T-helper 1 cell treated with Interleukin-12 subunit alpha and Interleukin-12 subunit beta and Interleukin-4 antibody, amounts not matched to agents 30 ng/mL and 1 ng/mL, for 36 hours (primary cell): Measurements from ENCODE around the gene PBXIP1. TPM values are rescaled to one million over a fixed set of nuclear protein-coding genes. Genes with fewer than 3 reads are reported as not detected.
"Not testable (repeated sequence)": the region's sequence is repeated elsewhere in the genome, so short reads cannot be mapped to it uniquely, and the experiment has no call there.

ENCODE experiments used
- intact Hi-C: fragments of 100-400 bp; cut with micrococcal nuclease; formaldehyde crosslinking; loops from one replicate; pipeline ENCODE4 v1.15.1; 2024
- total RNA-seq: library from RNA; stranded (reverse); gene quantifications from 2 replicates; pipeline ENCODE4 v1.2.3, GENCODE V29; 2022

The PBXIP1 gene
- total RNA-seq, 1 donor from 2014 or later = 120 TPM

DNA sequence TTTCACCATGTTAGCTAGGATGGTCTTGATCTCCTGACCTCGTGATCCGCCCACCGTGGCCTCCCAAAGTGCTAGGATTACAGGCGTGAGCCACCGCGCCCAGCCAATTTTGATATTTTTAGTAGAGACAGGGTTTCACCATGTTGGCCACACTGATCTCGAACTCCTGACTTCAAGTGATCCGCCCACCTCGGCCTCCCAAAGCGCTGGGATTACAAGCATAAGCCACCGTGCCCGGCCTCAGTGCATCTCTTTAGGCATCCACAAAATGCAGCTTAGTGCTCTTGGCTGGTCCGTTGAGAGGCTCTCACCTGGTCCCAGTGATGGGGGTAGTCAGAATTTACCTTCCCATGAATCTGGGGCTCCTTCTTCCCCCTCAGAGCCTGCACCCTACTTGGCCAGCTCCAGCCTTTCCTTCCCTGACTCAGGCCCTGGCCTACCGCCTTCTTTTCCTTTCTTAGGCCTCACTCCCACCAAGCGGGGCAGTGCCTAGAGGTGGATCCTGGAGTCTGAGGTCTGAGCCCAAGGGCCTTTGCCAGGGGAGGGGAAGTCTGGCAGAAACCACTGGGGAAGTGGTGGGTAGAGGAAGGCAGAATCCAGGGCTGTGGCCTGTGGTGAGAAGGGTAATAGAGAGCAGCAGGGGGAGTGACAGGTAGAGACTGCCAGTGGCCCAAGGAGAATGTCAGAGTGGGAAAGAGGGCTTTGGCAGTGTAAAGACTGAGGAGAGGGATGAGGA is 41.2 kb upstream of the PBXIP1 start:
- intact Hi-C loops = no loop called here

DNA sequence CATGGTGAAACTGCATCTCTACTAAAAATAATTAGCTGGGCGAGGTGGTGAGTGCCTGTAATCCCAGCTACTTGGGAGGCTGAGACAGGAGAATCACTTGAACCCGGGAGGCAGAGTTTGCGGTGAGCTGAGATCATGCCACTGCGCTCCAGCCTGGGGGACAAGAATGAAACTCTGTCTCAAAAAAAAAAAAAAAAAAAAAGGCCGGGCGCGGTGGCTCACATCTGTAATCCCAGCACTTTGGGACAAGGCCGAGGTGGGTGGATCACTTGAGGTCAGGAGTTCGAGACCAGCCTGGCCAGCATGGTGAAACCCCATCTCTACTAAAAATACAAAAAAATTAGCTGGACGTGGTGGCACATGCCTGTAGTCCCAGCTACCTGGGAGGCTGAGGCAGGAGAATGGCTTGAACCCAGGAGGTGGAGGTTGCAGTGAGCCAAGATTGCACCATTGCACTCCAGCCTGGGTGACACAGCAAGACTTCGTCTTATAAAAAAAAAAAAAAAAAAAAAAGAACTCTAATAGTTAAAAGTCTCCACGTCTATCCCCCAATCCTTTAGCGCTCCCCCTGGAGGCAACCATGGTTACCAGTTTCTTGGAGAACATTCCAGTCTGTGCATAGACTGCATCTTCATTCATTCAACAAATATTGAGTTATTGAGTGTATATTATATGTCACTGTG is 39.5 kb upstream of the PBXIP1 start:
- intact Hi-C loops = not testable (repeated sequence)

DNA sequence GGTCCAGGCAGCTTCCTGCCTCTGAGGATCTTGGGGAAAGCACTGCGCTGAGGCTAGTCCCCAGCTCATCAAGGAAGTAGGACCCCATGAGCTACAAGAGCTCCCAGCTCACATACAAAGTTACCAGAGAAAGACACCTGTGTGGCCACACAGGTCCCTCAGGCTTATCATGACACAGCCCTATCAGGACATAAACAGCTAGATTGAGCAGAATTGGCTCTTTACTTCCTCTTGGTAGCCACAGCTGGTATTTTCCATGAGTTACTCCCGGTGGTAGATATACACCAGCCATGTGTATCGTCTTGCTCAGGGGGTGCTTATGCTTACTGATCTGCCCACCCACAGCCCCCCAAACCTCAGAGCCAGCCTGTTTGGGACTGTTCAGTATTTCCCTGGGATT is 38.7 kb upstream of the PBXIP1 start:
- intact Hi-C loops = no loop called here

DNA sequence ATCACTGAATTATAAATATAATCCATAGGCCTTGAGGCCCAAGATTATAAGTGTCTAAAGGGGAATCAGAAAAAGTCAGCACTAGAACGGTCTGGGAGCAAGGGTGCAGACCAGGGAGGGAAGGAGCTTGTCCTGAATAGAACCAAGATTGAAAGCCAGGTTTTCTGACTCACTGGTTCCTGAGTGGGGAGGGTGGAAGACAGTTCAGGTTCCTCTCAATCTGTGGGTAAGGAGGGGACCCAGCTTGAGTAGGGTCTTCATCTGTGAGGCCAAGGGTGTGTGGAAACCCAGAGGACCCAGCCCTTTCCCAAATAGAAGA is 38.3 kb upstream of the PBXIP1 start:
- intact Hi-C loops = no loop called here

DNA sequence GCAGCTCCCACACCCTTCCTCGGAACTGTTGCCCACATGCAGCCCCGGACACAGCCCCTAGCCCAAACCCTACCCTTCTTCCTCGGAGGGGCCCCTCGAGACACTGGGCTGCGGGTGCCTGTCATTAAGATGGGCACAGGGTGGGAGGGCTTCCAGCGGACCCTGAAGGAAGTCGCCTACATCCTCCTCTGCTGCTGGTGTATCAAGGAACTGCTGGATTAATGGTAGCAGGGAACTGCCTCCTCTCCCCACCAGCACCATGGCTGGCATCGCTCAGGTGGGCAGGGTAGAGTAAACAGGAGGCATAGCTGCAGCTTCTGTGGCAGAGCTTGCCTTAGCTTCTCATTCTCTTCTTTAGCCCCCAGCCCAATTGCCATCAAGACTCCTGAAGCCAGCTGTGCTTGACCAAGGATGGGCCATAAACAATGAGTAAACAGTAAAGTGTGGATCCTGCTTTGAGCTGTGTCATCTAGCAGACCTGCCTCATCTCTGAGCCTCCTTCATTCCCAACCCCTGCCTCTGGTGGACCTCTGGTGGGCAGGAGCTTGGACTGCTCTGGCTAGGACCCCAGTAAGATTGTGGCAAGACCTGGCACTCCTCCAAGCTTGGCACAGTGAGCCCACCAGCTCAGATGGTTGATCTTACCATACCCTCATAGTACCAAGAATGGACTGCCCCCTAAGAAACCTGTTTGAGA is 37.8 kb upstream of the PBXIP1 start, which contains the start of gene LENEP:
TSS of gene LENEP (plus strand) at position 15 of the 697 bp plus-strand sequence. CDS start at position 37, 22 bp downstream.
- intact Hi-C loops = no loop called here

DNA sequence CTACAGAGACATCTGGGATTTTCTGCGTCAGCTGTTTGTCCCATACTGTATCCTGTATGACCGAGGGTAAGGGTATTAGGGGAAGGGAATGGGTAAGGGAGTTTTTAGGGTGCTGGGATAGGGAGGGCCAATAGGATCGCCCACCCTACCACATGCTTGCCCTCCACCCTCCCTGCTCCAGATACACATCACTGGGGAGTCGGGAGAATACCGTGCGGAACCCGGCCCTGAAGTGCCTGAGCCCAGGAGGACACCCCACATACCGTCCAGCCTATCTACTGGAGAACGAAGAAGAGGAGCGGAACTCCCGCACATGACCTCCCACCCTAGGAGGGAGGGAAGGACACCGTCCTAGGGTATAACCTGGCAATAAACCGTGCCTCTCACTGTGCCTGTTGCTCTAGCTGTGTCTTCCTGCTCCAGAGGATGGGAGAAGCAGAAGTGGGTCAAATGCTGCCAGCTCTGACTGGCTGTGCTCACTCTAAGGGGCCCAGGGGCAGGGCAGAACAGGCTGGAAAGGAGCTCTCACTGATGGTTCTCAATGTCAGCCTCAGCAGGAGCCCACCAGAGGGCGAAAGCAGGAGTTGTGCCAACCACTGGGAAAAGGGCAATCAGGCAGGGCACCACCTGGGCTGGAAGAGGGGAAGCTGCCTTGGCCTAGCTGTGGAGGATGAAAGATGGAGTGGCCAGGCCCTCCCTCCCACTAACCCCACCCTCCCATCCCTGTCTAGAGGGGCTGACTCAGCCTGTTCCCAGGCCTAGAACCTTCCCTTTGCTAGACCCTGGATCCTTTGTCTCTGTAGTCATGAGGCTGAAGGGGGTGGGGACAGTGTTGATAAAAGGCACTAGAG is 37.0 kb upstream of the PBXIP1 start:
- intact Hi-C loops = no loop called here

DNA sequence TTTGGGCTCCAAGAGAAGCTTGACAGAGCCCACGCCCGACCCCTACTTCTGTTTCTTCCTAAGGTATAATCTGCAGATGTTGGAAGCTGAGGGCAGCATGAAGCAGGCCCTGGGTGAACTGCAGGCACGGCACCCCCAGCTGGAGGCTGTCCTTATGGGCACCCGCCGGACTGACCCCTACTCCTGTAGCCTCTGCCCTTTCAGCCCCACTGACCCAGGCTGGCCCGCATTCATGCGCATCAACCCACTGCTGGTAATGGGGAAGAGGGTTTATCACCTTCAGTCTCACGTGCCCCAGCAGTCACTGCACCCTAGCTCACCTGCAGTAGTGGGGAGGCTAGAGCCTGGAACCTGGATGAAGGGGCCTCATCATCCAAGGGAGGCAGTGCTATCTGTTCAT is 34.4 kb upstream of the PBXIP1 start:
- intact Hi-C loops = no loop called here

DNA sequence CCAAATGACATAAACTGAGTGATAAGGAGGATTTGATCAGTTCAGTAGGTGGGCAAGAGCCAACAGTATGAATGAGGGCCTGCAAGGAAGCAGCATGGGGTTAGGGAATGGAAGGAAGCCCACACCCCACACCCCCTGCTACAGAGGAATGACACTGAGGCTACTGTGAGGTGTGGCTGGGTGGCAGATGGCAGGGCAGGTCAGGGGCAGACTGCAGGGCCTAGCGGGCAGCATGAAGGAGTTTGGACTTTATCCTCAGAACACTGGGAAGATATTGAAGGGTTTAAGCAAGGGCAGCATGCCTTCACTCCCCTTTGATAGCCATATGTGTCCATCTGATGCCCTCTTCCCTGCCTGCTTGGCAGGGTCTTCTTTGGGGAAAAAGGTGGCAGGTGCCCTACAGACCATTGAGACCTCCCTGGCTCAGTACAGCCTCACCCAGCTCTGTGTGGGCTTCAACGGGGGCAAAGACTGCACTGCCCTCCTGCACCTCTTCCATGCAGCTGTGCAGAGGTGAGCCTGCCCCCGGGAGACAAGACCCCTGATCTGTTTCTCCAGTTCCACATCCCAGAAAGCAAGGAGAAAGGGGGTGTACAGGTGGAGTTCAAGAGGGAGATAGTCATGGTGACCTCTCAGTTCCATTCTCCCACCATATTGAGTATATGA is 33.4 kb upstream of the PBXIP1 start:
- intact Hi-C loops = no loop called here

DNA sequence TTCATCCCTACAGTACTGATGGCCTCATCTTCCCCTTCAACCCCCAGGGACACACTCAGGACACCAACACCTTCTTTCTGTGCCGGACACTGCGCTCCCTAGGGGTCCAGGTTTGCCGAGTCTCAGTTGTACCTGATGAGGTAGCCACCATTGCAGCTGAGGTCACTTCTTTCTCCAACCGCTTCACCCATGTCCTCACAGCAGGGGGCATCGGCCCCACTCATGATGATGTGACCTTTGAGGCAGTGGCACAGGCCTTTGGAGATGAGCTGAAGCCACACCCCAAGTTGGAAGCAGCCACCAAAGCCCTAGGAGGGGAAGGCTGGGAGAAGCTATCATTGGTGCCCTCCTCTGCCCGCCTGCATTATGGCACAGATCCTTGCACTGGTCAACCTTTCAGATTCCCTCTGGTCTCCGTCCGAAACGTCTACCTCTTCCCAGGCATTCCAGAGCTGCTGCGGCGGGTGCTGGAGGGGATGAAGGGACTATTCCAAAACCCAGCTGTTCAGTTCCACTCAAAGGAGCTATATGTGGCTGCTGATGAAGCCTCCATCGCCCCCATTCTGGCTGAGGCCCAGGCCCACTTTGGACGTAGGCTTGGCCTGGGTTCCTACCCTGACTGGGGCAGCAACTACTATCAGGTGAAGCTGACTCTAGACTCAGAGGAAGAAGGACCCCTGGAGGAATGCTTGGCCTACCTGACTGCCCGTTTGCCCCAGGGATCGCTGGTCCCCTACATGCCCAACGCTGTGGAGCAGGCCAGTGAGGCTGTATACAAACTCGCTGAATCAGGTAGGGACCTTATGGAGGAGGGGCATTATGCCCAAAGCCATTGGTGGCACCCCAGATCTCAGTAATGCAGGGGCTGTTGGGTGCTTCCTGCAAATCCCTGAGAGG is 32.4 kb upstream of the PBXIP1 start:
- intact Hi-C loops = no loop called here

DNA sequence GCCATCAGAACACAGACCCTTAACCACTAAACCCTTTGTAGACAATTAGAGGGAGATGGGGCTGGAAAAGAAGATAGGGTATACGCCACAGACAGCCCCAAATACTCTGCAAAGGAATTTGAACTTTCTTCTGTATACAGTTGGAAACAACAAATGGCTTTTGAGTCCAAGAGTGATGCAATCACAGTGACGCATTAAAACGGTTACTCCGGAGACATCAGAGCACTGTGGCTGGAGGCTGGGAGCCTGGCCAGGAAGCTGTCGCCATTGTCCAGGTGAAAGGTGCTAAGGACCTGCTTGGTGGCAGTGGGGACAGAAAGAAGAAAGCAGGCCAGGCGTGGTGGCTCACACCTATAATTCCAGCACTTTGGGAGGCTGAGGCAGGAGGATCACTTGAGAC is 31.4 kb upstream of the PBXIP1 start:
- intact Hi-C loops = no loop called here

DNA sequence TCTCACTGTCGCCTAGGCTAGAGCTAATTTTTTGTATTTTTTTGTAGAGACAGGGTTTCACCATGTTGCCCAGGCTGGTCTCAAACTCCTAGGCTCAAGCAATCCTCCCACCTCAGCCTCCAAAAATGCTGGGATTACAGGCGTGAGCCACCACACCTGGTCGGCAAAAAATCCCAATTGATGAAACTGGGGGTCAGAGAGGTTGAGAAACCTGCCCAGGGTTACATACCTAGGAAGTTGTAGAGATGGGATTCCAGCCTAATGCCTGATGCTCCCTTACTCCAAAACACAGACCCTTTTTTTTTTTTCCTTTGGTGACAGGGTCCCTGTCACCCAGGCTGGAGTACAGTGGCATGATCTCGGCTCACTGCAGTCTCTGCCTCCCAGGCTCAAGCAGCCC is 30.8 kb upstream of the PBXIP1 start:
- intact Hi-C loops = not testable (repeated sequence)

DNA sequence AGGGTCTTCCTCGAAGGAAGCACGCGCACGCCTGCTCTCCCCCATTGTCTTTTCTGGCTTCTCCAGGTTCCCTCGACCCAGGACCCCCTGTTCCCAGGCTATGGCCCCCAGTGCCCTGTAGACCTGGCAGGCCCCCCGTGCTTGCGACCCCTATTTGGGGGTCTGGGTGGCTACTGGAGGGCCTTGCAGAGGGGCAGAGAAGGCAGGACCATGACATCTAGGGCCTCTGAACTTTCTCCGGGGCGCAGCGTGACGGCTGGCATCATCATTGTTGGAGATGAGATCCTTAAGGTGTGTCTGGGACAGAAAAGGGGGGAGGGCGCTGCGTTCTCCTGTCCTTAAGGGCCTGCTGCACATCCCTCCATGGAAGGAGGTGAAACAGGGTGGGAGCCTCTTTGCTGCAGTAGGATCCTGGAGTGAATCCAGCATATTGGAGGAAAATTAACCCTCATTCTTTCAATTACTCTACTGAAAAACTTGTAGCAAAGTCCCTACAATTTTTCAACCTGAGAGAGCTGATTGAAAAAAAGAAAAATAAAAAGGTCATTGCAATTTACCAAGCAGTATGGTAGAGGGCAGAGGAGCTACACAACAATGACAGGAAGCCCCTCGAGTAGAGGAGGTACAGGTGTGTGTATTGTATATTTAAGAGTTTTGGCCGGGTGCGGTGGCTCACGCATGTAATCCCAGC is 28.0 kb upstream of the PBXIP1 start:
- intact Hi-C loops = loop anchor here (1.0 to 2.0 kb wide), 9 partner anchors 10 to 156 kb away; partner anchors contain the start of genes ADAM15, CKS1B, DPM3 and EFNA4

DNA sequence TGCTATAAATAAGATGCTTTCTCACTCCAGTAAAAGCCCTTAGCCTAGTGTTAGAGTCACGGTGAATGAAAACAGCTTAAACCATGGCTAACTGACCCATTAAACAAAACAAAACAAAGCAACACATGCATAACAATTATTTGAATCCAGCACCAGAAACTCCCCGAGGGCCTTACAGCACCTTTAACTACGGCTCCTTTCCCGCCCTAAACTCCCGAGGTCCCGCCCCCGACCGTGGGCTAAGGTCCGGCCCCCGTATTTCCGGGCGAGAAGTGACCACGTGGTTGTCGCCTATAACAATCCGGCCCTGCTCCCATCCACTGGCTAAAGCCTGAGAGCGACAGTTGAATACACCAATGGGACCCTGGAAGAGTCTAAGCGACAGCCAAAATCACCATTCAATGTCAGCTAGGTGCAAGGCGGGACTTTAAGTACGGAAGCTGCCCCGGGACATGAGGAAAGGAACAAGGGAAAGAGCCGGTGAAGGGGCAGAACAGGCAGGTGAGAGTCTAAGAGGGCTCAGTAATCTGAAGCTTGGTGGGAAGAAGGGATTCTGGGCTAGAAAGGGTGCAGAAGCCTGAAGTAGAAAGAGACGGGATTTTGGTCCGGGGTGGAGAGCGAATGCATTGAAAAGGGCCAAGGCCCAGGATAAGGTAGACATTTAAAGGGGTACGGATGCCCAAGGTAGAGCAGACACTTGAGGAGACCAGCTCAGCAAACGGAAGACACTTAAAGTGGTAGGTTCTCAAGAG is 27.2 kb upstream of the PBXIP1 start, which contains the start of gene FLAD1:
TSS of gene FLAD1 (plus strand) at position 448 of the 752 bp plus-strand sequence. CDS start 351 bp downstream, outside the sequence.
- intact Hi-C loops = loop anchor here (1.0 to 2.0 kb wide), 9 partner anchors 9 to 157 kb away; partner anchors contain the start of genes ADAM15, CKS1B, DPM3 and EFNA4

DNA sequence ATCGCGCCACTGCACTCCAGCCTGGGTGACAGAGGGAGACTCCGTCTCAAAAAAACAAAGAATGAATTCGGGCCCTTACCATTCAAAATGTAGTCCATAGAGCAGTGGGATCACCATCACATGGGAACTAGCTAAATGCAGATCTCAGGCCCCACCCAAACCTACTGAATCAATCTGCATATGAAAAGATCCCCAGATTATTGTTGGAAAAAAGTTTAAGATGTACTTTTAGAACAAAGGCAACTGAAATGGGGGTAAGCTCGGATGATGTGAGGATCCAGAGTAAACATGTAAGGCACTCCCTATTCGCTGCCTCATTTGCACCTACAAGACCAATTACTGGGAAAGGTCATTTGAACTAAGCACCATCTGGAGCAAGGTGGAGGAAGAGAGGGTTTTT is 26.4 kb upstream of the PBXIP1 start:
- intact Hi-C loops = loop anchor here (2.0 kb wide), 1 partner anchor 68 kb away; the partner anchor contains the start of gene ADAM15

DNA sequence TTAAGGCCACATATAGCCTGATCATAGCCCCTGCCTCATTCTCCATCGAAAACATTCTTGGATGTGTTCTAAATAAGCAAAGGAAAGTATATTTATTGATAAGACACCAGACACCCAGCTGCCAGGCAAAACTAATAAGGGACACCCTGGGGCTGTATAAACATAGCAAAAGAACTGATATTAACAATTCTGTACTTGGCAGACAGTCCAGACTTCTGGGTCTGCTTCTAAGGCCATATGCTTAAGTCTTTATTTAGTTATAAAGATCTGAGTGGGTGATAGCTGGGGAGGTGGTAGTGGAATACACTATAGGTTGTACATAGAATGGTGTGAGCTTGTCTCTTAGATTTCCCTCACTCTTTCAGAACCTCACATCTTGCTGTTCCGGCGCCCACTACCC is 22.5 kb upstream of the PBXIP1 start:
- intact Hi-C loops = no loop called here

DNA sequence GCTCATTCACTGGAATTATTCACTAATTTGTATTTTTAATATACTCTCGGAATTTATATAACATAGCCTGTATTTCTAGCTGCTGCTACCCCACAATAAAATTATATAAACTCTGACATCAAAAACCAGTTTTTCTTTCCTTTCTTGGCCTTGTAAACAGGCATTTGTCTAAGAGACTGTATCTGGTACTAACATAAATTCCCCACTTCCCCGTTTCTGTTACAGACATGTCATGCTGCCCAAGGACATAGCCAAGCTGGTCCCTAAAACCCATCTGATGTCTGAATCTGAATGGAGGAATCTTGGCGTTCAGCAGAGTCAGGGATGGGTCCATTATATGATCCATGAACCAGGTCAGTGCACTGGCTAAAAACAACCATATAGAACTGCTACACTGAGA is 21.9 kb upstream of the PBXIP1 start:
- intact Hi-C loops = not testable (repeated sequence)

DNA sequence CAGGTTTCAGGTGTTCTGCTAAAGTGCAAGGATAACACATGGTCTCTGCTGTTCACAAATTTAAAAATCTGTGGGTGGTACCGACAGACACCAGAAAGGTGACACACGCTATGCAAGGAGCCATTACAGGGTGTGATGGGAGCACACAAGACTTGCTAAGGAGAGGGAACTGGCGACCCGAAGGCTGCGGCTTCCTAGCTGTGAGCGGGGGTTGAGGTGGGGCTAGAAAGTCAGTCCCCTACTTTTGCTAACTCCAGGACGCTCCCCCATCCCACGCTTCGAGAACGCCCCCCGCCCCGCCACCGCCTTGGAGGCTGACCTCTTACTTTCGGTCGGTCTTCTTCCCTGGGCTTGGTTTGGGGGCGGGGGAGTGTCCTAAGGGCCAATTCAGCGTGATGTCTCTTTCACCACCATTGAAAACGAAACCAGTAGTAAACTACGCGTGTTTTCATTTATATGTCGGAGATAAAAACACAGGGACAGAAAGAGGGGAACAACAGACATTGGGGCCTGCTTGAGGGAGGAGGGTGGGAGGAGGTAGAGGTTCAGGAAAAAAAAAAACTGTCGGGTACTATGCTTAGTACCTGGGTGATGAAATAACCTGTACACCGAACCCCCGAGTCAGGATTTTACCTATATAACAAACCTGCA is 19.6 kb upstream of the PBXIP1 start:
- intact Hi-C loops = no loop called here
